ENCODE results near the gene AGPS.
"Not testable (repeated sequence)": the region's sequence is repeated elsewhere in the genome, so short reads cannot be mapped to it uniquely, and the experiment has no call there.

Gene AGPS

DNA sequence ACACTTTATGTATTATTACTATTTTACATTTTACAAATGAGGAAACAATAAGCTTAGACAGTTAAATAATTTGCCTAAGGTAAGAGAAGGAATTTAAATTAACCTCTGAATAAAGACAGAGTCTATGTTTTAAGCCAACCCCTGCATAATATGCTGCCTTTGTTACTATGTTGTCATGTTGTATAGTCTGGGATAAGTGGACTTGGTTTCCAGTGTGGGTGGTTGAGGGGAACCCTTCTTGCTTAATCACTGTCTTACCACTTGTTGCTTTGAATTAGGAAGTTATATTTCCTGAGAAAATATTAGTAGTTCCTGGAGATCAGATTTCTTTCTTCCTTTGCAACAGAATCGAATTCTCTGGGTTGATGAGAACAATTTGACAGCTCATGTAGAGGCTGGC is 52.6 kb downstream of the AGPS start:
- H3K9me2 ChIP-seq (replicated peaks; ENCODE audit: control insufficient read depth, low read length): no peaks in the 10 kb centered on the region
- no peaks in the 10 kb centered on the region for H3K9me3 ChIP-seq (ENCODE audit: control insufficient read depth, insufficient read depth, low read length)
- TF ChIP-seq, protein P1, sequence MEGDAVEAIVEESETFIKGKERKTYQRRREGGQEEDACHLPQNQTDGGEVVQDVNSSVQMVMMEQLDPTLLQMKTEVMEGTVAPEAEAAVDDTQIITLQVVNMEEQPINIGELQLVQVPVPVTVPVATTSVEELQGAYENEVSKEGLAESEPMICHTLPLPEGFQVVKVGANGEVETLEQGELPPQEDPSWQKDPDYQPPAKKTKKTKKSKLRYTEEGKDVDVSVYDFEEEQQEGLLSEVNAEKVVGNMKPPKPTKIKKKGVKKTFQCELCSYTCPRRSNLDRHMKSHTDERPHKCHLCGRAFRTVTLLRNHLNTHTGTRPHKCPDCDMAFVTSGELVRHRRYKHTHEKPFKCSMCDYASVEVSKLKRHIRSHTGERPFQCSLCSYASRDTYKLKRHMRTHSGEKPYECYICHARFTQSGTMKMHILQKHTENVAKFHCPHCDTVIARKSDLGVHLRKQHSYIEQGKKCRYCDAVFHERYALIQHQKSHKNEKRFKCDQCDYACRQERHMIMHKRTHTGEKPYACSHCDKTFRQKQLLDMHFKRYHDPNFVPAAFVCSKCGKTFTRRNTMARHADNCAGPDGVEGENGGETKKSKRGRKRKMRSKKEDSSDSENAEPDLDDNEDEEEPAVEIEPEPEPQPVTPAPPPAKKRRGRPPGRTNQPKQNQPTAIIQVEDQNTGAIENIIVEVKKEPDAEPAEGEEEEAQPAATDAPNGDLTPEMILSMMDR (IDR thresholded peaks at IDR 0.05; ENCODE audit: low read depth, low read length, poor library complexity, severe bottlenecking): no peak
- no peak for TF ChIP-seq EZH2phosphoT487 (IDR thresholded peaks at IDR 0.05; ENCODE audit: borderline replicate concordance, low read length)
- H3K79me2 ChIP-seq (ENCODE audit: control insufficient read depth, low read length): no peaks in the 10 kb centered on the region
- no peaks in the 10 kb centered on the region for H3K27me3 ChIP-seq (ENCODE audit: control insufficient read depth, low read length)
- H3K4me3 ChIP-seq (ENCODE audit: low read length): no peak overlapping the region
- H3K4me1 ChIP-seq (ENCODE audit: control insufficient read depth, low read length): no peaks in the 10 kb centered on the region
- no peaks in the 10 kb centered on the region for H3F3A ChIP-seq (ENCODE audit: control insufficient read depth, insufficient read depth)
- H3K4me2 ChIP-seq (ENCODE audit: low read length): no peak overlapping the region
- H3K36me3 ChIP-seq (ENCODE audit: control insufficient read depth, low read length): peaks cover 7% of the 10 kb centered on the region
- H3K27ac ChIP-seq (ENCODE audit: low read depth, low read length): no peak overlapping the region
- H4K20me1 ChIP-seq (ENCODE audit: control insufficient read depth, insufficient read depth, low read depth, low read length): no peaks in the 10 kb centered on the region

DNA sequence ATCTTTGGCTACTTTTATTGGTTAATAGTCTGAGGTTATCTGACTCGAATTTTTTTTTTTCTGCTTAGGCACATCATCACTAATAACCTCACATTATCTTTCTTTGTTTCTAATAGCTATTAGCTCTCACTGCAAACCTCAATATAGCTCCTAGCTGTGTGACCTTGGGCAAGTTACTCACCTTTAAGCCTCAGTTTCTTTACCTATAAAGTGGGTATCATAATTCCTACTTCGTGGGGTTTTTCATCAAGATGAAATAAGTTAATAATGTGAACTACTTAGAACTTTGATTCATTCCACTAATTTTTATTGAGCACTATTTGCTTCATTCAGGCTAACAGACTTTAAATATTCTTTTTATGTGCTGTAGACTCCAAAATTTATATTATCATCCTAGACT is 55.5 kb downstream of the AGPS start:
- H3K79me2 ChIP-seq (ENCODE audit: control insufficient read depth, low read length): no peaks in the 10 kb centered on the region
- no peaks in the 10 kb centered on the region for H3F3A ChIP-seq (ENCODE audit: control insufficient read depth, insufficient read depth)
- no peak for TF ChIP-seq EZH2phosphoT487 (IDR thresholded peaks at IDR 0.05; ENCODE audit: borderline replicate concordance, low read length)
- TF ChIP-seq, protein P1 (IDR thresholded peaks at IDR 0.05; ENCODE audit: low read depth, low read length, poor library complexity, severe bottlenecking): no peak
- peaks cover 5% of the 10 kb centered on the region; the same call in 1 of the 2 replicates for H3K36me3 ChIP-seq (ENCODE audit: control insufficient read depth, low read length)
- no peak overlapping the region for H3K4me3 ChIP-seq (ENCODE audit: low read length)
- no peak overlapping the region for H3K27ac ChIP-seq (ENCODE audit: low read depth, low read length)
- H4K20me1 ChIP-seq (ENCODE audit: control insufficient read depth, insufficient read depth, low read depth, low read length): no peaks in the 10 kb centered on the region
- H3K9me2 ChIP-seq (replicated peaks; ENCODE audit: control insufficient read depth, low read length): no peaks in the 10 kb centered on the region
- H3K27me3 ChIP-seq (ENCODE audit: control insufficient read depth, low read length): no peaks in the 10 kb centered on the region
- H3K4me2 ChIP-seq (ENCODE audit: low read length): no peak overlapping the region
- no peaks in the 10 kb centered on the region for H3K9me3 ChIP-seq (ENCODE audit: control insufficient read depth, insufficient read depth, low read length)
- H3K4me1 ChIP-seq (ENCODE audit: control insufficient read depth, low read length): no peaks in the 10 kb centered on the region

DNA sequence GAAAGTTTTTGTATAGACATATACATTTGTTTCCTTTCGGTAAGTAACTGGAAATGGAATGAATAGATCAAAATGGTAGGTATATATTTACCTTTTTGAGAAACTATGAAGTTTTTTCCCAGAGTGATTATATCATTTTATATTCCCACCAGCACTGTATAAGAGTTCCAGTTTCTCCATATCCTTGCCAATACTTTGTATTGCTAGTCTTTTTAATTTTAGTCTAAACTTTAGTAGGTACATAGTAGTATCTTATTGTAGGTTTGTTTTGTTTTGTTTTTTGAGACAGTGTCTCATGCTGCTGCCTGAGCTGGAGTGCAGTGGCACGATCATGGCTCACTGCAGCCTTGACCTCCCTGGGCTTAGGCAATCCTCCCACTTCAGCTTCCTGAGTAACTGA is 56.6 kb downstream of the AGPS start:
- no peaks in the 10 kb centered on the region for H3F3A ChIP-seq (ENCODE audit: control insufficient read depth, insufficient read depth)
- H3K9me2 ChIP-seq (replicated peaks; ENCODE audit: control insufficient read depth, low read length): no peaks in the 10 kb centered on the region
- no peak for TF ChIP-seq EZH2phosphoT487 (IDR thresholded peaks at IDR 0.05; ENCODE audit: borderline replicate concordance, low read length)
- TF ChIP-seq, protein P1 (IDR thresholded peaks at IDR 0.05; ENCODE audit: low read depth, low read length, poor library complexity, severe bottlenecking): no peak
- no peak overlapping the region for H3K4me3 ChIP-seq (ENCODE audit: low read length)
- H3K27ac ChIP-seq (ENCODE audit: low read depth, low read length): no peak overlapping the region
- H3K4me1 ChIP-seq (ENCODE audit: control insufficient read depth, low read length): no peaks in the 10 kb centered on the region
- H4K20me1 ChIP-seq (ENCODE audit: control insufficient read depth, insufficient read depth, low read depth, low read length): no peaks in the 10 kb centered on the region
- no peaks in the 10 kb centered on the region for H3K27me3 ChIP-seq (ENCODE audit: control insufficient read depth, low read length)
- no peak overlapping the region for H3K4me2 ChIP-seq (ENCODE audit: low read length)
- H3K79me2 ChIP-seq (ENCODE audit: control insufficient read depth, low read length): no peaks in the 10 kb centered on the region
- H3K9me3 ChIP-seq (ENCODE audit: control insufficient read depth, insufficient read depth, low read length): no peaks in the 10 kb centered on the region
- H3K36me3 ChIP-seq (ENCODE audit: control insufficient read depth, low read length): peaks cover 5% of the 10 kb centered on the region; the same call in 1 of the 2 replicates

DNA sequence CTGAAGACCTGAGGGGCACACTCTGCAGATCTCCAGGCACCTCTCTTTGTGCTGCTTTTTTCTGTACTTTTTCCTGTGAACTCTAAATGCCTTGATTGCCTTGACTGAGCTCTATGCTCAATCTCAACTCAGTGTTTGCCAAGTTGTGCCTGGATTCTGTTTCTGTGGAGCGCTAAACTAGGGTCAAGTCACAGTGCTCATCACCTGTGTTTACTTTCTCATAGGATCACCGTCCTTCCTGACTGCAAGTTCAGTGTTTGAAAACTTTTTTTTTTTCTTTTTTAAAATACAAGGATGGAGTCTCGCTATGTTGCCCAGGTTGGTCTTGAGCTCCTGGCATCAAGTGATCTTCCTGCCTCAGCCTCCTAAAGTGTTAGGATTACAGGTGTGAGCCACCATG is 62.6 kb downstream of the AGPS start:
- Histone ChIP-seq H3K36me3 (ENCODE audit: control insufficient read depth, low read length) (peaks cover 12% of the 10 kb centered on the region), H3K27me3 (ENCODE audit: control insufficient read depth, low read length) (no peaks in the 10 kb centered on the region), H3K9me3 (ENCODE audit: control insufficient read depth, insufficient read depth, low read length) (no peaks in the 10 kb centered on the region), H3K4me1 (ENCODE audit: control insufficient read depth, low read length) (no peaks in the 10 kb centered on the region), H3K27ac (ENCODE audit: low read depth, low read length) (no peak overlapping the region), H3K4me3 (ENCODE audit: low read length) (no peak overlapping the region), H3K9me2 (replicated peaks; ENCODE audit: control insufficient read depth, low read length) (no peaks in the 10 kb centered on the region), H3F3A (ENCODE audit: control insufficient read depth, insufficient read depth) (no peaks in the 10 kb centered on the region), H3K4me2 (ENCODE audit: low read length) (no peak overlapping the region), H3K79me2 (ENCODE audit: control insufficient read depth, low read length) (no peaks in the 10 kb centered on the region), H4K20me1 (ENCODE audit: control insufficient read depth, insufficient read depth, low read depth, low read length) (no peaks in the 10 kb centered on the region)
- no peak for TF ChIP-seq EZH2phosphoT487 (IDR thresholded peaks at IDR 0.05; ENCODE audit: borderline replicate concordance, low read length)
- TF ChIP-seq, protein P1 (IDR thresholded peaks at IDR 0.05; ENCODE audit: low read depth, low read length, poor library complexity, severe bottlenecking): no peak

DNA sequence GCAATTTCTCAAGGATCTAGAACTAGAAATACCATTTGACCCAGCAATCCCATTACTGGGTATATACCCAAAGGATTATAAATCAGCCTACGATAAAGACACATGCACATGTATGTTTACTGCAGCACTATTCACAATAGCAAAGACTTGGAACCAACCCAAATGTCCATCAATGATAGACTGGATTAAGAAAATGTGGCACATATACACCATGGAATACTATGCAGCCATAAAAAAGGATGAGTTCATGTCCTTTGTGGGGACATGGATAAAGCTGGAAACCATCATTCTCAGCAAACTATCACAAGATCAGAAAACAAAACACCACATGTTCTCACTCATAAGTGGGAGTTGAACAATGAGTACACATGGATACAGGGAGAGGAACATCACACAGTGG is 67.2 kb downstream of the AGPS start:
- not testable (repeated sequence) for H3K27ac ChIP-seq (ENCODE audit: low read depth, low read length); H3K4me1 ChIP-seq (ENCODE audit: control insufficient read depth, low read length); H3F3A ChIP-seq (ENCODE audit: control insufficient read depth, insufficient read depth); H3K27me3 ChIP-seq (ENCODE audit: control insufficient read depth, low read length); H3K4me3 ChIP-seq (ENCODE audit: low read length); H3K9me3 ChIP-seq (ENCODE audit: control insufficient read depth, insufficient read depth, low read length); H3K9me2 ChIP-seq (replicated peaks; ENCODE audit: control insufficient read depth, low read length); H3K4me2 ChIP-seq (ENCODE audit: low read length); H4K20me1 ChIP-seq (ENCODE audit: control insufficient read depth, insufficient read depth, low read depth, low read length); H3K79me2 ChIP-seq (ENCODE audit: control insufficient read depth, low read length)
- H3K36me3 ChIP-seq (ENCODE audit: control insufficient read depth, low read length): peaks cover 13% of the 10 kb centered on the region
